SH-SY5Y (cell line): Measurements from ENCODE around the gene SOX2.

Experiments
- GATA2 ChIP-seq: IDR thresholded peaks from 2 replicates; pipeline ENCODE4 v1.6.1; 2011; ENCODE audit warnings: mild to moderate bottlenecking, low read depth, low read length
- GATA3 ChIP-seq: IDR thresholded peaks from 2 replicates; pipeline ENCODE4 v1.6.1; 2011; ENCODE audit warnings: low read depth, mild to moderate bottlenecking, low read length, moderate library complexity

GRCh38 chr3:181719991-181720680 is 8.4 kb downstream of the SOX2 start:
- no peak for TF ChIP-seq GATA3
- TF ChIP-seq GATA2: no peak
